Hematopoietic multipotent progenitor cell (in vitro differentiated cells): Measurements from ENCODE around the gene CAPN15. TPM values are rescaled to one million over a fixed set of nuclear protein-coding genes. Genes with fewer than 3 reads are reported as not detected.
"Not testable (repeated sequence)": the region's sequence is repeated elsewhere in the genome, so short reads cannot be mapped to it uniquely, and the experiment has no call there.

Experiments used
- DNase-seq, 3 donors: peaks; one replicate each; pipeline ENCODE4 v3.0.0-alpha.2; 2011 to 2015; ENCODE audit warnings: low read depth in 2 of 3, low spot score in 2 of 3
- total RNA-seq: library from RNA; depleted of rRNA; stranded (reverse); fragments of >200 nt; gene quantifications from one replicate; pipeline ENCODE4 v1.2.3, GENCODE V29; 2012

CAPN15 gene
- 59.2 TPM for total RNA-seq

DNA sequence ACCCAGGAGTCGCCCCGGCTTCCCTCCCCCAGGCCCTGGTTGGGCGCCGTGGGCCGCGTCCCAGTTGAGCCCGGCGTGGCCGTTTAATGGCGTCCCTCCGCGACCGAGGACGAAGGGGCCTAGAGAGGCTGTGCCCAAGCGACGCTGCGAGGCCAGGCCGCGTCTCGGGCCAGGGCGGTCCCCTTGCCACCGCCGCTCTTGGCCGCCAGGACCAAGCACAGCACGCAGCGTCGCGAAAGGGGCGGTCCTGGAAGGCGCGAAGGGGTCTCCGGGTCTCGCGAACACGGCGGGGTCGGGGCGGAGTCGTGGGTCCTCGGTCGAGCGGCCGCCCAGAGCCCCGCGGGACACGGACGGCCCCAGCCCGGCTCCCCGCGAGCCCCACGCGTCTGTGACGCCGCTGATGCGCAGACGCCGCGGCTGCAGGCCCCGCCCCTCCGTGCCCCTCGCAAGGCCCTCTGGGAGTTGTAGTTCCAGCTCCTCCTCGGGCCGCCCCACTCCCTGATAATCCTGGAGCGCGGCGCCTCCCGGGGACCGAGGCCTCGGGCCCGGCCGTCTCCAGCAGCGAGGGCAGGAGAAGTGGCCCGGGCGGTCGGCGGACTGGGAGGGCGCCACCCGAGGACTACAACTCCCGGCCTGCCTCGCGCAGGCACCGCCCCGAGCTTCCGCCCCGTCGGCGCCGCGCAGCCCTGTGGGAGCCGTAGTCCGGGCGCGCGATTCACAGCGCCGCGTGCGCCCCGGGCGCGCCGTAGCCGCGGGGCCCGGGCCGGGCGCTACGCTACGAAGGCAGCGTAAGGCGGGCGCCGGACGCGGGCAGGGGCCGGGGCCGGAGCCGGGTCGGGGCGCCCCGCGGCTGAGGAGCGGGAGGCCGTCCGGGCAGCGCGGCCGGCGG lies at the start of gene CAPN15:
CAPN15 (plus strand) TSS at position 698 of the 889 bp plus-strand sequence. CDS start 19,127 bp downstream, outside the sequence.
- peak; percentile 82 to 88 (median 87) for DNase-seq

DNA sequence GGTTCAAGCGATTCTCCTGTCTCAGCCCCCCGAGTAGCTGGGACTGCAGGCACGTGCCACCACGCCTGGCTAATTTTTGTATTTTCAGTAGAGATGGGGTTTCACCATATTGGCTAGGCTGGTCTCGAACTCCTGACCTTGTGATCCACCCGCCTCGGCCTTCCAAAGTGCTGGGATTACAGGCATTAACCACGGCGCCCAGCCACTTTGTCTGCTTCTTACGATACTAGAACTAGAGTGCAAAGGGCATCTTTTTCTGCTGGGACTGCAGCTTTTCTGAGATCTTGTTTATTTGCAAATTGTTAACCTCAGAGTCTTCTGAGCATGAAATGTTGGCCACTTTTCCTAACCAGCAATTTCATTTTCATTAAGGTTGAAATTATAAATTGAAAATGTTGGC lies 49.2 kb upstream of the CAPN15 start:
- DNase-seq, result not testable (repeated sequence)

DNA sequence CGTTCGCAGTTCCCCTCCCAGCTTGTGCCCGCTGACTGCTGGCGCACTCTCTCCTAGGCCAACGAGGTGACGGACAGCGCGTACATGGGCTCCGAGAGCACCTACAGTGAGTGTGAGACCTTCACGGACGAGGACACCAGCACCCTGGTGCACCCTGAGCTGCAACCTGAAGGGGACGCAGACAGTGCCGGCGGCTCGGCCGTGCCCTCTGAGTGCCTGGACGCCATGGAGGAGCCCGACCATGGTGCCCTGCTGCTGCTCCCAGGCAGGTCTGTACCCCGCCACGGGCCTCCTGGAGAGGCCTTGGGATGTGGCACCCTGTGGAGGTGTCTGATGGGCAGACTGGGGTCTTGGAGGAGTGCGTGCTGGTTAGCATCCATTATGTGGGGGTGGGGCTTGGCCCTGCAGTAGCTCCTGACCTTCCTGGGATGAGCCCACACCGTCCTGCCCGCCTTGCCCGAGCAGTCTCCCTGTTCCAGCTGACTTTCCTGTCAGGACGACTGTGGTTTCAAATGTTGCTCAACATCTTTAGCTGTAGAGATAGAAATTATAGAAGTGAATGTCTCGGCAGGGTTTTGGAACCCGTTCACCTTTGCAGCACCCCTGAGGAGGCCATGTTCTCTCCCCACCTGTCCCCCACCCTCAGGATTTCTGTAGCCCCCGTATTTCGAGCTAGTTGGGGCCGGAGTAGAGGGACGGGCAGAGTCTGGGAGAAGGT lies 44.9 kb upstream of the CAPN15 start:
- no peak for DNase-seq

DNA sequence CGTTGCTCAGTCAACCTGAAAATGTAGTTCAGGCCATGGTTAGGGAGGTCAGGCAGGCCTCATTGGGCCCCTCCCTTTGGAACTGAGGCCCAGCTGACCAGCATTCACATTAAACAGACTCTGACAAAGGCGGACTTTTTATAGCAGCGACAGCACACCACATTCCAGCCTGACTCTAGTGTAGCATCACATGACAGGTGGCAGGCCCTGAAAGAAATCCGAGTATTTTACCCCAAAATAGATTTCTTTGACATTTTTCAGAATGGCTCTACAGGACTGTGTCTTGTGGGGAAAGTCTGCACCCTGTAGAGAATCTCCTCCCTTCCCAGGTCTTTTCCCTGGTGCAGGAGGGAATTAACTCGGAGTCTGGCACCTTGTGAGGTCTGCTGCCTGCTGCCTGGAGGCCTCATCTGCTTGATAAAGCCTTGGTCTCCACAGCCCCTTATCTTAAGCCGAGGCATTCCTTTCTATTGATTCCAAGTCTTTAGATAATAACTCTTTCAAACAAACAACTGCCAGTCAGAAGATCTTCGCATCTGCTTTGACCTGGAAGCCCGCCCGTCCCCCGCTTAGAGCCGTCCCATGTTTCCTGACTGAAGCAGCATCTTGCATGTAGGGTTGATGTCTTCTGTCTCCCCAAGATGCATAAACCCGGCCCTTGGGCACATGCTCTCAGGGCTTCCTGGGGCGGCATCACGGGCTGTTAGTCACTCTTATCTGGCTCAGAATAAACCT lies 44.0 kb upstream of the CAPN15 start:
- no peak for DNase-seq

DNA sequence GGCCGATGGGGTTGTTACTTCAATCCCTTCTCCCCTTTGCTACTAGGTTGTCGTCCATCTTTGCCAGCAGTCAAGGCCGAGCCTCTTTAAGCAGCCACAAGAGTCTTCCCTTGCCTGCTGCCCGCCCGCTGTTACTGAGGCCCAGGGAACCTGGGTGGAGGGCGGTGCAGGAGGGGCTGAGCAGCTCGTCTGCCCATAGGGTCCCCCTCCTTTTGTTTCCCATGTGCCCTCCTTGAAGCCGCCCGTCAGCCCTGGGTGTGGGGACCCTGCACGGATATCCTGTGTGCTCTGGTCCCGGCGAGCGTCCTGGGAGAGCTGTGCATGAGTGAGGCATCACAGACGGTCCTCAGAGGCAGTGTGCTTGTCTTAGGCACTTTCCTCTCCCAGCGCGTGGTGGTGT lies 37.9 kb upstream of the CAPN15 start:
- DNase-seq, result no peak

DNA sequence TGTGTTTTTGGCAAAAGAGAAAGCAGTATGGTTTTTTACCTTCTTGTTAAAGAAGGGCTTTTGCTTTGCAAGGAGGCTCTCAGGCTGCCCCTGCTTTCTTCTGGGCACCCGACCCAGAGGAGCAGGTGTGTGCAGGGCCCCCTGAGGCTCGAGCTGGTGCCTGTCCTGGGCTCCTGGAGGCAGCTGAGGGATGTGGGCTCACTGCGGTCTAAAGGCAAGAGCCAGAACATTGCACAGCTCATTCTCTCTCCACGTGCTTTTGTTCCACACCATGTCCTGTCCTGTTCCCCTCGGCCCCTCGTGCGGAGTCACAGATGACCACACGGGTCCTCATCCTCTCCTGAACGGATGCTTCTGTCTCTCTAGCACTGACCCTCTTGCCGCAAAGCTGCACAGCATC lies 36.7 kb upstream of the CAPN15 start:
- DNase-seq, result no peak

DNA sequence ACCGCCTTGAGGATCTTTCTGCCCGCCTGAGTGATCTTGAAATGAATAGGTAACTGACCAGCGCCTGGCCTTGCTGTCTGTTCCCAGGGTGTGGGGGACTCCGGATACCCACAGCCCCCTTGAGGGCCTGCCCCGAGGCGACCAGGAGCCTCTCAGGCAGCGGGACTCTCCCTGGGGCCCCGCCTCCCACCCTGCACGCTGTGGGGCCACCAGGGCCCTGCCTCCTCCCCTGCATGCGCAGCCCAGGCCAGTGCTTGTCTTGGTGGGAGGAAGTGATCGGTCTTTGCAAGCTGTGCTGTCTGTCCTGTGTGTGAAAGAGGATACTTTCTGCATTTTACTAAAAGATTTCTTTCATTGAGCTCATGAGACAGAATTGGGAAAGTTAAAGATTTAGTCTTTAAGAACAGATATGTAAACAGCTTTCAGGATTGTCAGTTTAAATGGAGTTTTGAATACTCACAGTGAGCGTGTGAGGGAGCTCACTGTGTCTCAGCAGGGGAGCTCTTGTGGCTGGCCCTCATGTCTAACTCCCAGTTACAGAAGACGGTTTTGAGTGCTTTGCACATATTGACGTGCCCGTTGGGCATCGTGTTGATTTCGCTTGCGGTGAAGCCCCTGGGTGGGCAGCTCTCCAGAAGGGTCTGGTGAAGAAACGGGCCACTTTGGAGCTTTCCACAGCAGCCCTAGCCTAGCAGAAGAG lies 36.1 kb upstream of the CAPN15 start:
- no peak for DNase-seq

DNA sequence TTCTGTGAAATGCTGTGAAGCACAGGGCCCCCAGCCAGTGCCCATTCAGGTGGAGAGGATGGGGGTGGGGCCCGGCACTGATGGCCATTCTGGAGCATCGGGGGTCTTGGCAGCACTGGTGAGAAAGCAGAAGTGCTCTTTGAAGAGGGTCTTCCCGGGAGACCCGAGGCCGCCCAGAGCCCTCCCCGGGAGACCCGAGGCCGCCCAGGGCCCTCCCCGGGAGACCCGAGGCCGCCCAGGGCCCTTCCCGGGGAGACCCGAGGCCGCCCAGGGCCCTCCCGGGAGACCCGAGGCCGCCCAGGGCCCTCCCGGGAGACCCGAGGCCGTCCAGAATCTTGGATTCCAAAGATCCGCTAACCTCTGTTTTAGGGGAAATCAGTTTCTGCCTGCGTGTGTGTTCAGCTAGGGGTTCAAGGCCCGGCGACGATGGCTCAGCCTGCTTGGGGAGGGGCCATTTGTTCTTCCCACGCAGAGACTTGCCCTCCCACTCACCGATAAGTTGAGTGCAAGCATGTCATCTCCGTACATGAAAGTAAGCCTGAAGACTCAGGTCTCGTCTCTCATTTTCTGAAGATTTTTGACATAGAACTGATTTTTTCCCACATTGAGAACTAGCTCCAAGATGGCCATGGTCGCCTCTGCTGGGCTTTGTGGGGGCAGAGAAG lies 35.2 kb upstream of the CAPN15 start:
- no peak for DNase-seq

DNA sequence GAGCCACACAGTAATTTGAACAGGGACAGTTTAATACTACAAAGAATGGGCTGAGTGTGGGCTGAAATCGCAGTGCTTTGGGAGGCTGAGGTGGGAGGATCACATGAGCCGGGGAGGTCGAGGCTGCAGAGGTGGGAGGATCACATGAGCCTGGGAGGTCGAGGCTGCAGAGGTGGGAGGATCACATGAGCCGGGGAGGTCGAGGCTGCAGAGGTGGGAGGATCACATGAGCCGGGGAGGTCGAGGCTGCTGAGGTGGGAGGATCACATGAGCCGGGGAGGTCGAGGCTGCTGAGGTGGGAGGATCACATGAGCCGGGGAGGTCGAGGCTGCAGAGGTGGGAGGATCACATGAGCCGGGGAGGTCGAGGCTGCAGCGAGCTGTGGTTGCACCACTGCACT lies 32.8 kb upstream of the CAPN15 start:
- not testable (repeated sequence) for DNase-seq

DNA sequence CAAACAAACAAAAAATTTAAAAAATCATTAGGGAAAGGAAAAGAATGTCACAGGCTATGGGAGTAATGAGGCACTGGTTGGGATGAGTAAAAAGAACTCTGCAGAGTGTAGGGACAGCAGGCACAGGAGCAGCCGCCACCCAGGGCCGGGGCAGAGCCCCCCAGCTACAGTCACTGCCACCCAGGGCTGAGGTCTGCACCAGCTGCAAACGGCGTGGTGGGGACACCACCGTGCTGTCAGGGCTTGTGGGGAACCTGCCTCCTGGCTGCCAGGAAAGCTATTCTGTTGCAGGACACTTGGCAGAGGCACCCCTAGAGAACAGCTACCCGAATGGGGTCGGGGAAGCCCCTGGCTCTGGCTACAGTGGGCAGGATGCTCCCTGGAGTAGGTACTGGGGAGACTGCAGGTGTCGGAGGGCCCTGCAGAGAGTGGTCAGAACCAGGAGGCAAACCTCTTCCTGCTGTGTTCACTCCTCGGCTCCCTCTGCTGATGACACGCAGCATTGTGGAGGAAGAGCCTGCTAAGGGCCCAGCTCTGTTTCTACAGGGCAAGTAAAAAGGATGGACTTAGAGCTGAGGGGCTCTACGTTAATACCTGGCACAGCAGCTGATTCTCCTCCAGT lies 32.3 kb upstream of the CAPN15 start:
- peak in 2 of 3 donors; percentile 40 to 52 for DNase-seq

DNA sequence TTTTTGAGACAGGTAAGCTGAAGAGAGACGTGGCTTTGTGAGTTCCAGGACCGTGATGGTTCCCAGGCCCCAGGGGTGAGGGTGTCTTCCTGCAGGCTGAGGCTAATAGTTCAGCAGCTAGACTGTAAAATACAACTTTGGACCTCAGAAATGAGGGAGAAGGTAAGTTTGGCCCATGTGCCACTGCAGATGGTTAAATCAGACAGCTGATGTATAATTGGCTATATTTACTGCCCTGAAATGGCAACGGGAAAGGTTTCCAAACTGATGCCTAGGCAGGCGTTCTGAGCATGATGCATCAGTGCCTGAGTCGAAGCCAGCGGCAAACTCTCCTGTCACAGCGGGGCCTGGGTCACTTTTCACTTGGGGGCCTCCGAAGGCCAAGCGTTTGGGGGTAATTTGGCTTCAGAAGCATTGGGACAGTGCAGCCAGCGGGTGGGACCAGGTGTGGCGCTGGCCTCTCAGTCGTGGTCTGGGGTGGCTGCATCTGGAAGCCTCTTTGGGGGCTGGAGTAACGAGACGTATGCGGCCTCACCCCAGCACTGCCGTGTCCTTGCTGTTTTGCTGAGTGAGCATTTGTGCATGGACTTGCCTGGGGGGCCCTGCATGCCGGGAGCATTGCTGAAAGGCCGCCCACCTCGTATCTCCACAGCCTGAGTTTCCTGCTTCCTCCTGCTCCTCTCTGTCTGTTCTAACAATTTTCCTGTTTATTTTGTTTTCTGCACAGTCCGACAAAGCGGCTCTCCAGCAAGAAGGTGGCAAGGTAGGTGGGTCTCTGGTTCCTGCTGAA lies 31.2 kb upstream of the CAPN15 start:
- DNase-seq, result no peak

DNA sequence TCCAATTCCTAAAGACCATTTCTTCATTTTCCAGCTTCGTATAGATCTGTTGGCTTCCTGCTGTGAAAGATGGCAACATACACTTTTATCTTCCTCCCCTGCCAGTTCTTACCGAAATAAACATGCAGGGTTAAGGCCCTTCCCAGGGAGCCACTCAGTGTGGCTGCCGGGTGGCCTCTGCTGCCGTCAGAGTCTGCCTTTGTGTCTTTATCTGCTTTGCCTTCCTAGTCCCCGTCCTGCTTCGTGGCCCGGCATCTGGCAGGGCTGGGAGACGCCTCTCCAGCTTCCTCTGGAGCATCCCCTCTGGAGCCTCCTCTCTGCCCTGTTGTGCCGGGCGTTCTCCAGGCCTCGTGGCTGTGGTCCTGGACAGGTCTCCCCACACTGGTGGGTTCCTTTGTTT lies 30.3 kb upstream of the CAPN15 start:
- DNase-seq, result no peak

DNA sequence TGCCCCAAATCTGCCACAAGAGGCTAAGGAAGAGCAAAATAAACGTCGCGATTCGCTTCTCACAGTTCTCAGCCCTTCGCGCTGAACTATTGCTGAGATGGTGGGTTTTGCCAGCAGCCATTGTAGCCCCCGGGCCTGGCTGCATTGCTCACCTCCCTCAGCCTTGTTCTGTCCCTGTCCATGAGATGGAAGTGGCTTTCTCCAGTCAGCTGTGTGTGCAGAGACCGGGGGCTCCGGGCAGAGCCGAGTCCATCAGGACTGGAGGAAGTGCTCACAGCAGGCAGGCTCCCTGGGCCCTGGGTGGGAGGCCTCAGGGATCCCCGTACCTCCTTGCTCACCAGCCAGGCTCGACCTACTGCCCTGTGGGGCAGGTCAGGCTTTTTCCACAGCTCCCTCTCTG lies 27.6 kb upstream of the CAPN15 start:
- no peak for DNase-seq

DNA sequence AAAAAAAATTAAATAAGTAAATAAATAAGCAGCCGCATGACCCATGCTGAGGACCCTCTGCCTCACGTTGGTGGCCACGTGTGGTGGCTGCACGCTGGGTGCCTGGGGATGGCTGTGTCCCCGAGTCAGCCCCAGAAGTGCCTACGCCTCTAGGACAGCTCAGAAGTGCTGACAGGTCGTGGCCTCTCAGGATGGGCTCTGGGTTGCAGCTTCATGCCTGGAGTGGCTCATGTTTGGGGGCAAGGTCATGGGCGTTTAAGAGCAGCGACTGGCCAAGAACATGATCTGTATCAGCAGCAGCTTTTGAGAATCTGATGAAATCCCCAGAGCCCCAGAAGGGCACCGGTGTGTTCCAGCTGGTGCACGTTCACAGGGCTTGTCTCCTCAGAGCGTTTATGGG lies 26.8 kb upstream of the CAPN15 start:
- DNase-seq, result no peak

DNA sequence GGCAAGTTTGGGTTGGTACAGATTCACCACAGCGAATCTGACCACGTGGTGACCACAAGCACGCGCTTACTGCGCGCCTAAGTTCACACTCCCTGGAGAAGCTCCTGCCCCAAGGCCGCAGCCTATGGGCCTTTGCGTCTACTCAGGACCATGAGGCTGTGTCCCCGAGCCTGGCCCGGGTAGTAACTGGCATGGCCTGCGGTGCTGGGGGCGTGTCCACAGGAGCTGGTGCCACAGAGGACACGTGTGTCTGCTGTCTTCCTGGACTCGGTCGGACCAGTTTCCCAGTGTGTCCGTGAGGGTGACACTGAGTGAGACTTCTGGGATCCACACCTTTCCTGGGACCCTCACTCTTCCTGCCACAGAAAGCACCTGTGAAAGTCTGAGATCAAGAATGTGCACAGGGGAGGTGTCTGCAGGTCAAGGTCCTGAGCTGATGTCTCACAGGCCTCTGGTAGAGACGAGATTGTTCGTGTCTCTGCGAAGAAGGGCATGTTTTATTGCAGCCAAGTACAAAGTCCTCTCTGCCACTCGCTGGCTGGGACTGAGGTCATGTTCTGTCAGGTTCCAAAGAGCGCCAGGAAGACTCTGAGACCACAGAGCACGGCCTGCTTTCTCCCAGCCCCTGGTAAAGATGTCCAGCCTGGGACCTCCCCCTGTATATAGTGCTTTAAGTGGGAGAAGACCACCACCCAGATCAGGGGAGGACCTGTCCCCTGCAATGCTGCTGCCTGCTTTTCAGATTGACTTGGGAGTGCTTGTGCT lies 25.2 kb upstream of the CAPN15 start:
- no peak for DNase-seq

DNA sequence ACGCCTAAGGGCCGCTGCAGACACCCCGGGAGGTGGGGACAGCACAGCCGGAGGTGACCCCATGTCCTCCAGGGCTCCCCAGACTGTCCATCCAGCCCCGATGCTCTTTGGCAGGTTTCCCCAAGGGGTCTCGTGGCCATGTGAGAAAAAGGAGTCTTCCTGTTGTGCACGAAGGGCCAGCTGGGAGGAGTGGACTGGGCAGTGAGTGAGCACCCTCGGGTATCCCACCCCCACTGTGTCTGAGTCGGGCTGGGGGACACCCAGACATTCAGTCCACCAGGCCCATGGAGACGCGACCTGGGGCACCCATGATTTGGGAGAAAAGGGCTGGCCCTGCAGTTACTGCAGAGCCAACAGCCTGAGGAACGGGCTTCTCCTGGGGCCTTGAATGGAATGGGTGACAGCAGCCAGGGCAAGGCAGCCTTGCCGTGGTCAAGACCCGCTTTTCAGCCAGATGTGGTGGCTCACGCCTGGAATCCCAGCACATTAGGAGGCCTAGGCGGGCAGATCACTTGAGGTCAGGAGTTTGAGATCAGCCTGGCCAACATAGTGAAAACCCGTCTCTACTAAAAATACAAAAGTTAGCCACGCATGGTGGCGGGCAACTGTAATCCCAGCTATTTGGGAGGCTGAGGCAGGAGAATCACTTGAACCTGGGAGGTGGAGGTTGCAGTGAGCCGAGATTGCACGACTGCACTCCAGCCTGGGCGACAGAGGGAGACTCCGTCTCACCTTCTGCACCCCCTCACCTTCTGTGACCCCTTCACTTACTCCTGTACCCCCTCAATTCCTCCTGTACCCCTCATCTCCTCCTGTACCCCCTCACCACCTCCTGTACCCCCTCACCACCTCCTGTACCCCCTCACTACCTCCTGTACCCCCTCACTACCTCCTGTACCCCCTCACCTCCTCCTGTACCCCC lies 24.1 kb upstream of the CAPN15 start:
- no peak for DNase-seq
